ENCODE measurements around the gene RFPL4A. TPM values are rescaled to one million over a fixed set of nuclear protein-coding genes. Genes with fewer than 3 reads are reported as not detected.
"Not testable (repeated sequence)": the region's sequence is repeated elsewhere in the genome, so short reads cannot be mapped to it uniquely, and the experiment has no call there.

Gene RFPL4A
- total RNA-seq = not detected

GRCh38 chr19:55758797-55759196, at the start of gene RFPL4A:
Gene RFPL4A, plus strand, starts transcription at chr19:55759097. Its CDS starts 2,704 bp downstream, at chr19:55761801.
- not testable (repeated sequence) for TF ChIP-seq CTCF (IDR thresholded peaks at IDR 0.05; ENCODE audit: low read depth)

GRCh38 chr19:55711719-55712118, 47.2 kb upstream of the RFPL4A start:
- TF ChIP-seq CTCF (IDR thresholded peaks at IDR 0.05; ENCODE audit: low read depth) = no peak

- no peak for TF ChIP-seq CTCF (IDR thresholded peaks at IDR 0.05; ENCODE audit: low read depth)
Observed at GRCh38 chr19:55712804-55713631, 45.9 kb upstream of the RFPL4A start.

GRCh38 chr19:55716531-55716930, 42.4 kb upstream of the RFPL4A start:
- no peak for TF ChIP-seq CTCF (IDR thresholded peaks at IDR 0.05; ENCODE audit: low read depth)

GRCh38 chr19:55717251-55717650, 41.6 kb upstream of the RFPL4A start:
- no peak for TF ChIP-seq CTCF (IDR thresholded peaks at IDR 0.05; ENCODE audit: low read depth)

- no peak for TF ChIP-seq CTCF (IDR thresholded peaks at IDR 0.05; ENCODE audit: low read depth)
Observed at GRCh38 chr19:55720214-55720746, 38.6 kb upstream of the RFPL4A start.

- no peak for TF ChIP-seq CTCF (IDR thresholded peaks at IDR 0.05; ENCODE audit: low read depth)
Observed at GRCh38 chr19:55720801-55721200, 38.1 kb upstream of the RFPL4A start.

Data from subcutaneous adipose tissue (tissue), 4 donors.